Activated CD4-positive, alpha-beta T cell treated with anti-CD3 and anti-CD28 coated beads, Interleukin-2, amount 50 U/mL, for 16 hours (primary cell): ENCODE data around the gene MAGED4B.
"Not testable (repeated sequence)": the region's sequence is repeated elsewhere in the genome, so short reads cannot be mapped to it uniquely, and the experiment has no call there.

Source experiments
- DNase-seq: peaks from one replicate; pipeline ENCODE4 v3.0.0-alpha.2; 2020

MAGED4B gene, protein sequence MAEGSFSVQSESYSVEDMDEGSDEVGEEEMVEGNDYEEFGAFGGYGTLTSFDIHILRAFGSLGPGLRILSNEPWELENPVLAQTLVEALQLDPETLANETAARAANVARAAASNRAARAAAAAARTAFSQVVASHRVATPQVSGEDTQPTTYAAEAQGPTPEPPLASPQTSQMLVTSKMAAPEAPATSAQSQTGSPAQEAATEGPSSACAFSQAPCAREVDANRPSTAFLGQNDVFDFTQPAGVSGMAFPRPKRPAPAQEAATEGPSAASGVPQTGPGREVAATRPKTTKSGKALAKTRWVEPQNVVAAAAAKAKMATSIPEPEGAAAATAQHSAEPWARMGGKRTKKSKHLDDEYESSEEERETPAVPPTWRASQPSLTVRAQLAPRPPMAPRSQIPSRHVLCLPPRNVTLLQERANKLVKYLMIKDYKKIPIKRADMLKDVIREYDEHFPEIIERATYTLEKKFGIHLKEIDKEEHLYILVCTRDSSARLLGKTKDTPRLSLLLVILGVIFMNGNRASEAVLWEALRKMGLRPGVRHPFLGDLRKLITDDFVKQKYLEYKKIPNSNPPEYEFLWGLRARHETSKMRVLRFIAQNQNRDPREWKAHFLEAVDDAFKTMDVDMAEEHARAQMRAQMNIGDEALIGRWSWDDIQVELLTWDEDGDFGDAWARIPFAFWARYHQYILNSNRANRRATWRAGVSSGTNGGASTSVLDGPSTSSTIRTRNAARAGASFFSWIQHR

DNA sequence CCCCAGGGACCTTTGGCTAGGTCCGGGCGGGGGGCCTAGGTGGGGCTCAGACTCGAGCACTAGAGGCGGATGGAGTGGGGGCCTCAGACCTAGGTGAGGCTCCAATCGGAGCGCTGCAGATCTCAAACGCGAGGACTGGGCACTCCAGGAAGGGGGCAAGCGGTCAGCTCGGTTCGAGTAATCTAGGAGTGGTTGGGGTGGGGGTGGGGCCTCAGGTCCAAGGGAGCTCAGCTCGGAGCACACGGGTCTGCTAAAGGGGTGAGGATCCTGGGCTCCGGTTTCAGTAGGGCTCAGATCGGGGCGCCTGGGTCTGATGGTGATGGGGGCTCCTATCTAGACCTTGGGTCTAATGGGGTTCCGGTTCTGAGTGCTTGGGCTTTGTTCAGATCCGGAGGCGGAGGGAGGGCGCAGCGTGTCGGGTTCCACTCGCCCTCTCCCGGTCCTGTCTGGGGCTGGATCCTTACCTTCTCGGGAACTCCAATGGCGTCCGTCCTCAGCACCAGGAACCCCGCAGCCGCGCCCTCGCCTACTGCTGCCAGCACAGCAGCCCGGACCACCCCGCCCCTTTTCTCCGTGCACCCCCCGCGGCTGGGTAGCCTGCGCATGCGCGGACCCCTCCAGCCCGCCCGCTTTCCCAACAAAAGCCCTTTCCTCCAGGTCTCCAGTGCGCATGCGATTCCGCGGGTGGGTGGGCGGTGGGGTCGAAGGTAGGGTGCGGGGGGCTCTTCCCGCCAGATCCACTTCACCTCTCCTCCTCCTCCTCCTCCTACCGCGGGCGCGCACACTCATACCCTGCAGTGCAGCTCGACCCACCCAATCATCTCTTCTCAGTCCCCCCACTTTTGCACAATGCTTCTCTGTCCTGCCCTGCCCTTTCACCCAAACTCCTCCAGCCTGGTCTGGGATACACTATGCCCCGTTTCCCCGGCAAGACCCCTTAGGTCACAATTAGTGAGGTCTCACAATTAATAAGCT, at the start of gene MAGED4B:
Gene MAGED4B (minus strand): TSS at position 518 of the 975 bp plus-strand sequence. CDS start 1,011 bp downstream, outside the sequence.
- DNase-seq = not testable (repeated sequence)

DNA sequence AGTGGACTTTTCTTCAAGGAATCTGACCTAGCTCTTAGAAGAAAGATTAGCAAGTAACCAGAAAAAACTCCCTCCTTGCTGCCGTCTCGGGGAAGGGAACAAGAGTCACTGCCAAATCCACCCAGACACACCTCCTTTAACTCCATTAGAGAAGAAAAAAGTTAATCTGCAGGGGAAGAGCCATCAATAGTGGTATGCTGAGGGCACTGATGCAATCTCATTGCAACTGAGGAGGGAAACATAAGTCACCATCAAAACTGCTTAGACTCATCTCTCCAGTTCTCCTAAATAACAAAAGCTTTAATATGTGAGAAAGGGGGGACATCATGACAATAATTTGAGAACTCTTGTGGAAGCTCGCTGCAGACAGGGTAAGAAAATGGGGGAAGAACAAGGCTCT, 49.3 kb upstream of the MAGED4B start:
- no peak for DNase-seq

DNA sequence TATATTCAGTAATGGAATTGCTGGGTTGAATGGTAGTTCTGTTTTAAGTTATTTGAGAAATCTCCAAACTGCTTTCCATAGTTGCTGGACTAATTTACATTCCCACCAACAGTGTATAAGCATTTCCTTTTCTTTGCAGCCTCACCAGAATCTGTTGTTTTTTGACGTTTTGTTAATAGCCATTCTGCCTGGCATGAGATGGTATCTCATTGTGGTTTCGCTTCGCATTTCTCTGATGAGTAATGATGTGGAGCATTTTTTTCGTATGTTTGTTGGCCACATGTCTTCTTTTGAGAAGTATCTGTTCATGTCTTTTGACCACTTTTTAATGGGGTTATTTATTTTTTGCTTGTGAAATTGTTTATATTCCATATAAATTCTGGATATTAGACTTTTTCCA, 13.6 kb upstream of the MAGED4B start:
- DNase-seq = peak; percentile 3

DNA sequence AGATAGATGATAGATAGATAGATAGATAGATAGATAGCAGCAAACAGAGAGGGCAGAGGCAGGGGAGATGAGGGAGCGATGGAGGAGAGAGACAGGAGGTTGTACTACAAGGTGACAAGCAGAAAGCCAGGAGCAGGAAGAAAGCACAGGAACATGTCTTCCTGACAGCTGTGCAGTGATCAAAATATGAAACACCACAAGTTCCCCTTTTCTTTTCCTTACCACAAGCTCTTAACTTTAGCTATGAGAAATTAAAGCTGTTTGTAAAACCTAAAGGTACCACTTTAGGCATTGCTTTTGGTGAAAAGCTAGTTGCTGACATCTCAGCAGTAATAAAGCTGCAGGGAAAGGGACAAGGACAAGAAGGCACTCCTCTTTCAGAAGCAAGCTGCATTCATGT, 9.1 kb upstream of the MAGED4B start:
- no peak for DNase-seq

DNA sequence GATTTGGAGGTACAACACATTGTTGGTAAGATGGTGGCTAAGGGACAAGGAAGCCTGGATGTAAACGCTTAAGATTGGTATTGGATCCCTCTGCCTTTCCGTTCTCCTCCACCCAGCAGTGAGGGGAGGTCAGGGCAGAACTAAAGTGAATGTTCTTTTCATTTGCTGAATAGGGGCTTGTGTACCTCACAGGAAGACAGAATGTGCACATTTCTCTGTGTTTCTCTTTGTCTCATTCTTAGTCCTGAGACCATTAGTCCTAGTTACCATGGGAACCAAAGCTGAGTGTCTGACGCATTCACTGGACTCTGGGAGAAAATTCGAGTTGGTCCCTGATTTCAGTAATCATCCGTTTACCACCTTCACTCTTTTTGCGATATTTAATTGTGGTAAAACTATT, 26.7 kb downstream of the MAGED4B start:
- DNase-seq = not testable (repeated sequence)

DNA sequence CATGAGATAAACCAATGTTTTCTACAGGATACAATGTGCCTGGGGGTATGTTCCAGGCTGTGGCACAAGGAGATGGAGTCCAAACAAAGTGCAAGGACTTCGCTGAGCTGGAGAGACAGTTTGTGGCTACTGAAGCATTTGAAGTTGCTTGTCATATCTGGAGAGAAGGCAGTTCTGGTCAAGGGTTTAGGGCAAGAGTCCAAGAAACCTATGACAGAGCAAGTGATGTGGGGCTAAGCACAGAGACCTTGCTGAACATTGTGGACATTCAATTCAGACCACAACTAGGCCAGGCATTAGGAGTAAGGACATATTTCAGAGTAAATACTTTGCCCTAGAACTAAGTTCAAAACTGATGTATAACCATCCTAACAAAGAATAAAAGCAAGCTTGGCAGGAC, 34.8 kb downstream of the MAGED4B start:
- no peak for DNase-seq

DNA sequence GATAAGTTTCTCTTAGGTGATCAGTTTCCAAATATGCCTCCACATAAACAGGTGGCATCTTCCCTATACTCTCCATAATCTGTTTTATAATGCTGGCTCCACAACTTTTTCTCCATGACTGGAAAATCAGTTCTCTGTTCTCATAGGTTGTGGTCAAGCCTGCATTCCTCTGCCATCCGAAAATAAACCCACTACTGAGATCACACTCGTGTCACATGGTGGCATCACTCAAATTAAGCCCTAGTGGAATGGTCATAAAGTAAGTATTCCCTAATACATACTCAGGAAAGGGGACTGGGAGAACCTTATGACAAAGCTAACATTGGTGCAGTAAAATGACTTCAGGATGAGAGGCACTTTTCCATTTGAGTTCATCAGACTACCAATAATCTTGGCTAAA, 37.6 kb downstream of the MAGED4B start:
- DNase-seq = no peak

DNA sequence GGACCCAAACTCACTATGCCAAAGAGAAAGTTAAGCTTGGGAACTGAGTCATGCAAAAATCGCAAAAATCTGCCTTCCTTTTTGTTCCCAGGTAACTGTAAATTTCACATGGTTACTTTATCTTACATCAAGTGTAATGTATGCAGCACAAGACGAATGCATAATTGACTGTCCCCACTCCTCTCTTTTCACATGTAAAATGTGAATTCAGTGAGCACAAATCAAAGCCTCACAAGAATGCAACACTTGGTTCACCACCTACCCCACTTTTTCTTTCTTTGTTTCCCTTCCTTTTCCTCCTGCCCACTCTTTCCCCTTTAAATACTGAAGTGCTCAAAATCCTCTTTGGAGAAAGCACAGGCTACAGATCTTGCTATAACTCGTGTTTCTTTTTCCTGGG, 53.2 kb downstream of the MAGED4B start:
- no peak for DNase-seq
